Upper lobe of left lung (tissue), 6 donors: ENCODE results near the gene CES4A. TPM values are rescaled to one million over a fixed set of nuclear protein-coding genes. Genes with fewer than 3 reads are reported as not detected.
"Not testable (repeated sequence)": the region's sequence is repeated elsewhere in the genome, so short reads cannot be mapped to it uniquely, and the experiment has no call there.

Experiments
- ATAC-seq, 2 donors: fragments of 200-7000 bp; cut with Tn5 transposase; one replicate each; pipeline ENCODE4 v1.9.1; 2022; ENCODE audit warnings: mild to moderate bottlenecking in 2 of 2, moderate library complexity in 2 of 2; ENCODE audit not compliant: low FRiP score in 2 of 2
- DNase-seq, 2 donors: peaks; one replicate each; pipeline ENCODE4 v3.0.0-alpha.2; 2019 to 2020
- H3K27ac ChIP-seq, 4 donors: fragments of 200-600 bp; sonication (generic); one replicate each; pipeline ENCODE4 v1.5.1; 2016 to 2019
- H3K27me3 ChIP-seq, 4 donors: fragments of 200-600 bp; sonication (generic); one replicate each; pipeline ENCODE4 v1.5.1; 2017 to 2019
- H3K36me3 ChIP-seq, 4 donors: fragments of 200-600 bp; sonication (generic); one replicate each; pipeline ENCODE4 v1.5.1; 2016 to 2019
- H3K4me1 ChIP-seq, 4 donors: fragments of 200-600 bp; sonication (generic); one replicate each; pipeline ENCODE4 v1.5.1; 2018 to 2019
- H3K4me3 ChIP-seq, 4 donors: fragments of 200-600 bp; sonication (generic); one replicate each; pipeline ENCODE4 v1.5.1; 2017 to 2019; ENCODE audit warnings: mild to moderate bottlenecking in 2 of 4, moderate library complexity in 1 of 4
- H3K9me3 ChIP-seq, 4 donors: fragments of 200-600 bp; sonication (generic); one replicate each; pipeline ENCODE4 v1.5.1; 2018 to 2019
- EP300 ChIP-seq, 4 donors: sonication (generic); formaldehyde crosslinking; IDR thresholded peaks; one replicate each; pipeline ENCODE4 v1.5.1; 2017; ENCODE audit warnings: antibody characterized with exemption in 4 of 4, control low read depth in 2 of 4
- POLR2A ChIP-seq, 4 donors: fragments of 450-650 bp; IDR thresholded peaks; one replicate each; pipeline ENCODE4 v1.5.1; 2016 to 2017; ENCODE audit warnings: antibody characterized with exemption in 4 of 4, mild to moderate bottlenecking in 2 of 4
- POLR2AphosphoS5 ChIP-seq, 2 donors: sonication (generic); formaldehyde crosslinking; IDR thresholded peaks; one replicate each; pipeline ENCODE4 v1.5.1; 2017; ENCODE audit warnings: antibody characterized with exemption in 2 of 2
- WGBS, 2 donors: methylation state at CpG; one replicate each; pipeline ENCODE4 v1.1.5; 2017 to 2018; 5-methylcytosine and 5-hydroxymethylcytosine counted together
- total RNA-seq, 6 donors: library from RNA; depleted of rRNA in 4 of 6; stranded (reverse); fragments of >200 nt in 4 of 6; gene quantifications; one replicate each; pipeline versions ENCODE4 v1.1.0 to v1.2.1, GENCODE V29; 2016 to 2021
- TF ChIP-seq, protein P1 (sequence below), 6 experiments: fragments of 450-650 bp in 4 of 6; fragments of 200-600 bp in 2 of 6; sonication (generic) in 2 of 6; IDR thresholded peaks; one replicate each; pipeline ENCODE4 v1.5.1; 2016 to 2019; ENCODE audit warnings: antibody characterized with exemption in 6 of 6
- donor health status: DM: no; HTN: no; CAD: no; lungs with moderate emphysema.
- donor health status: DM: no; HTN: yes; CAD: no; lungs with severe emphysema.

The CES4A gene
- total RNA-seq, 6 donors from 2014 or later: 9.9 to 39.7 (median 20.2) TPM

DNA sequence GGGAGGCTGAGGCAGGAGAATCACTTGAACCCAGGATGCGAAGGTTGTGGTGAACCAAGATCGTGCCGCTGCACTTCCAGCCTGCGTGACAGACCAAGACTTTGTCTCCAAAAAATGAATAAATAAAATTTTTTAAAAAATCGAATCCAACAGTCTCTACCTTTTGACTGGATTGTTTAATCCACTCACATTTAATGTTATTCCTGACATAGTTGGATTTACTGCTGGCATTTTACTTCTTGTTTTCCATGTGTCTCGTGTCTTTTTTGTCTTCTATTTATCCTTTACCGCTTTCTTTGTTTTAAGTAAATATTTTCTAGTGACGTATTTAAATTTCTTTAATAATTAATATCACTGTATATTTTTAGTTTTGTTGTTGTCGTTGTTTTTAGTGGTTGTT lies 5.4 kb upstream of the CES4A start:
- no peak for ATAC-seq
- H3K4me1 ChIP-seq: peaks cover 0 to 13% (median 3%) of the 10 kb centered on the region in 4 donors
- H3K27ac ChIP-seq: no peak overlapping the region
- TF ChIP-seq, protein P1, sequence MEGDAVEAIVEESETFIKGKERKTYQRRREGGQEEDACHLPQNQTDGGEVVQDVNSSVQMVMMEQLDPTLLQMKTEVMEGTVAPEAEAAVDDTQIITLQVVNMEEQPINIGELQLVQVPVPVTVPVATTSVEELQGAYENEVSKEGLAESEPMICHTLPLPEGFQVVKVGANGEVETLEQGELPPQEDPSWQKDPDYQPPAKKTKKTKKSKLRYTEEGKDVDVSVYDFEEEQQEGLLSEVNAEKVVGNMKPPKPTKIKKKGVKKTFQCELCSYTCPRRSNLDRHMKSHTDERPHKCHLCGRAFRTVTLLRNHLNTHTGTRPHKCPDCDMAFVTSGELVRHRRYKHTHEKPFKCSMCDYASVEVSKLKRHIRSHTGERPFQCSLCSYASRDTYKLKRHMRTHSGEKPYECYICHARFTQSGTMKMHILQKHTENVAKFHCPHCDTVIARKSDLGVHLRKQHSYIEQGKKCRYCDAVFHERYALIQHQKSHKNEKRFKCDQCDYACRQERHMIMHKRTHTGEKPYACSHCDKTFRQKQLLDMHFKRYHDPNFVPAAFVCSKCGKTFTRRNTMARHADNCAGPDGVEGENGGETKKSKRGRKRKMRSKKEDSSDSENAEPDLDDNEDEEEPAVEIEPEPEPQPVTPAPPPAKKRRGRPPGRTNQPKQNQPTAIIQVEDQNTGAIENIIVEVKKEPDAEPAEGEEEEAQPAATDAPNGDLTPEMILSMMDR (IDR thresholded peaks at IDR 0.05): no peak
- TF ChIP-seq POLR2AphosphoS5 (IDR thresholded peaks at IDR 0.05) (no peak), EP300 (IDR thresholded peaks at IDR 0.05) (no peak), POLR2A (IDR thresholded peaks at IDR 0.05) (no peak)
- no peak overlapping the region for H3K4me3 ChIP-seq
- DNase-seq: no peak
- no peaks in the 10 kb centered on the region for H3K27me3 ChIP-seq
- H3K9me3 ChIP-seq: no peaks in the 10 kb centered on the region
- H3K36me3 ChIP-seq: no peaks in the 10 kb centered on the region
- WGBS, 2 donors: 94 to 95% methylated on average over 9 of the region's 9 CpGs

DNA sequence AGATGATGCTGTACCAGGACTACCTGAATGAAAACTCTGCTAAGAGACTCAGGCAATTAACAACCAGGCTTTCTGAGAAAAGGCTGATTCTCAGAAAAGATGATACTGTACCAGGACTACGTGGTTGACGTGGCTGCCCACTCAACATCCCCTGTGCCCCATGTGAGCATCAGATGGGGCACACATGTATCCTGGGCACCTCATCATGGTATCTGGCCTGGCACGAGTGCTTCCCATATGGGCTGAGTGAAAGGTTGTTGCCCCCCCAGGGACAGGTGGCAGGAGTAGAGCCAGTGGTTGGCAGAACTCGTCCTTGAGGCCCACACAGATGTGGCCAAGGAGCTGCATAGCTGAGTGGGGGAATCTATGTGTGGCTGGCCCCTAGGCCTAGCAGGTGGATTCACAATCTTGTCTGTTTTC lies 3.5 kb upstream of the CES4A start:
- ATAC-seq (no peak), DNase-seq (no peak)
- Histone ChIP-seq H3K9me3 (no peaks in the 10 kb centered on the region), H3K27ac (no peak overlapping the region), H3K27me3 (no peaks in the 10 kb centered on the region), H3K4me1 (no peaks in the 10 kb centered on the region), H3K4me3 (no peak overlapping the region), H3K36me3 (no peaks in the 10 kb centered on the region)
- WGBS, 2 donors: 40 to 77% methylated on average over 1 to 4 of the region's 4 CpGs
- TF ChIP-seq EP300 (IDR thresholded peaks at IDR 0.05) (no peak), POLR2A (IDR thresholded peaks at IDR 0.05) (no peak), POLR2AphosphoS5 (IDR thresholded peaks at IDR 0.05) (no peak)
- TF ChIP-seq, protein P1 (IDR thresholded peaks at IDR 0.05): no peak

DNA sequence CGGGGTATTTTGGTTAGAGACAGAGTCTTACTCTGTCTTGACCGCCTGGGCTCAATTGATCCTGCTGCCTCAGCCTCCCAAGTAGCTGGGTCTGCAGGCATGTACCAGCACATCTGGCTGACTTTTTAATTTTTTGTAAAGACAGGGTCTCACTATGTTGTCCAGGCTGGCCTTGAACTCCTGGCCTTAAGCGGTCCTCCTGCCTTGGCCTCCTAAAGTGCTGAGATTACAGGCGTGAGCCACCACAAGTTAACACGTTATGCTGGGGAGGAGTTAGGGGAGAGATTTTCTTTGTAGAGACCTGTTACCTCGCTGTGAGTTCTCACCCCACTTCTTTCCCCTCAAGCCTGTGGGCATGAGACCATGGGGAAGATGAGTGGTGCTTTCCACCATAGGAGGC lies 1.8 kb upstream of the CES4A start:
- ATAC-seq: no peak
- DNase-seq: no peak
- no peaks in the 10 kb centered on the region for H3K36me3 ChIP-seq
- H3K27ac ChIP-seq: no peak overlapping the region
- WGBS, 2 donors: 76 to 96% methylated on average over 6 of the region's 6 CpGs
- no peaks in the 10 kb centered on the region for H3K27me3 ChIP-seq
- no peaks in the 10 kb centered on the region for H3K4me1 ChIP-seq
- H3K4me3 ChIP-seq: no peak overlapping the region
- TF ChIP-seq POLR2AphosphoS5 (IDR thresholded peaks at IDR 0.05): no peak
- no peaks in the 10 kb centered on the region for H3K9me3 ChIP-seq

DNA sequence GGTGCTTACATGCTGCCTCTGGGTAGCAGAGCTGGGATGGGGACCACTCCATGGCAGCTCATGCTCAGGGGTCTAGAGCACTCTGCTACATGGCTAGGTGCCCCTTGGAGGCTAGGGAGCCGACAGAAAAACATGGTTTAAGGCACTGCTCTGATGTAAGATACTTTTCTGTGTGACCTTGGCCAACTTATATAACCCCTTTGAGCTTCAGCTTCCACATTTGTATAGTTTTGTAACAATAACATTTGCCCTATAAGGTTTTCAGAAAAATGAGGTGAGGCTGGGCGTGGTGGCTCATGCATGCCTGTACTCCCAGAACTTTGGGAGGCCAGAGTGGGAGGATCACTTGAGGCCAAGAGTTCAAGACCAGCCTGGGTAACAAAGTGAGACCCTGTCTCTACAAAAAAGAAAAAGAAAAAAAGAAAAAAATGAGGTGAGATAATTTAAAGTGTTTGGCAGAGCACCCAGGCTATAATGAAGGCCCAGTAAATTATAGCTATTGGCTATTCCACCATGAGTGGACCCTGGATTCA lies 3.2 kb downstream of the CES4A start:
- Histone ChIP-seq H3K4me3 (no peak overlapping the region), H3K27me3 (no peaks in the 10 kb centered on the region), H3K36me3 (no peaks in the 10 kb centered on the region), H3K9me3 (no peaks in the 10 kb centered on the region), H3K4me1 (peaks cover 3 to 7% (median 5%) of the 10 kb centered on the region in 4 donors), H3K27ac (no peak overlapping the region)
- 83 to 97% methylated on average over 2 of the region's 2 CpGs for WGBS, 2 donors
- TF ChIP-seq, protein P1 (IDR thresholded peaks at IDR 0.05): no peak
- no peak for TF ChIP-seq EP300 (IDR thresholded peaks at IDR 0.05)
- TF ChIP-seq POLR2A (IDR thresholded peaks at IDR 0.05): no peak
- no peak for TF ChIP-seq POLR2AphosphoS5 (IDR thresholded peaks at IDR 0.05)
- ATAC-seq: no peak
- DNase-seq: no peak

DNA sequence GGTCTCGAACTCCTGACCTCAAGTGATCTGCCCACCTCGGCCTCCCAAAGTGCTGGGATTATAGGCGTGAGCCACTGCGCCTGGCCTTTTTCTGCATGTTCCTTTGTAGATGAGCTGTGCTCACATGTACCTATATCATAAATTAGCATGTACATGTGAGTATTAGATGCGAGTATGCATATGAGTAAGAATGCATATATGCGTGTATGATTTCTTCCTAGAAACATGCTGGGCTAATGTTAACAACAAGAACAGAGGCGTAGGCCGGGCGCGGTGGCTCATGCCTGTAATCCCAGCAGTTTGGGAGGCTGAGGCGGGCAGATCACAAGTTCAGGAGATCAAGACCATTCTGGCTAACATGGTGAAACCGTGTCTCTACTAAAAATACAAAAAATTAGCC lies 5.2 kb downstream of the CES4A start:
- not testable (repeated sequence) for DNase-seq, H3K9me3 ChIP-seq, ATAC-seq, H3K27ac ChIP-seq, H3K4me3 ChIP-seq, H3K36me3 ChIP-seq, H3K27me3 ChIP-seq
- 92 to 94% methylated on average over 12 of the region's 12 CpGs for WGBS, 2 donors
- peaks cover 3 to 14% (median 11%) of the 10 kb centered on the region in 4 donors for H3K4me1 ChIP-seq

DNA sequence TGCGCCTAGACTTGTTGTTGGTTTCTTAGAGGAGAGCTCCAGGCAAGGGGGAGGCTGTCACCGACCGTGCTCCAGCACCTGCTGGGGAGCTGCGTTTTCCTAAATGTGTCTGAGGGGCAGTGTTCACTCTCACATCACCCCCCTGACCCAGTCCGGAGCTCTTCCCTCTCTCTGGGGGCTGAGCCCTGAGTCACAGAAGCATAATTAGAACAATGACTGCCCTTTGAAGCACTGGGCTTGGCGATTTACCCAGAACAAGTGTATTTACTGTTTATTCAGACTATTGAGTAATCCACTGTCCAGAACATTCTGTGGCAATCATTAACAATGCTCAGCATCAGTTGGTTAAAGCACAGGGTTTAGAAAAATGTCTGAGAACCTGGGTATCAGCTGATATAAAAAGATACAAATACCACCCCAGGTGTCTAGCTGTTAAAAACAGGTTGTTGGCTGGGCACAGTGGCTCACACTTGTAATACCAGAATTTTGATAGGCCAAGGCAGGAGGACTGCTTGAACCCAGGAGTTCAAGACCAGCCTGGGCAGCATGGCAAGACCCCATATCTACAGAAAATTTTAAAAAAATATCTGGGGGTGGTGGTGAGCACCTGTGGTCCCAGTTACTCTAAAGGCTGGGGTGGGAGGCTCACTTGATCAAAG lies 8.1 kb downstream of the CES4A start:
- peak in 1 of 2 donors; percentile 80 for DNase-seq

More for the DNA sequence above, 8.1 kb downstream of the CES4A start:
- peak; percentile 21 to 49 for TF ChIP-seq POLR2AphosphoS5 (IDR thresholded peaks at IDR 0.05)
- peak in 2 of 4 donors; percentile 47 to 88 for TF ChIP-seq EP300 (IDR thresholded peaks at IDR 0.05)
- TF ChIP-seq, protein P1 (IDR thresholded peaks at IDR 0.05): peak in 1 of 6 experiments; percentile 3
- no peak for TF ChIP-seq POLR2A (IDR thresholded peaks at IDR 0.05)
- Histone ChIP-seq H3K36me3 (no peaks in the 10 kb centered on the region), H3K9me3 (no peaks in the 10 kb centered on the region), H3K27ac (peak overlapping the region; percentile 57 to 78 (median 60)), H3K27me3 (no peaks in the 10 kb centered on the region), H3K4me1 (peaks cover 20 to 28% (median 23%) of the 10 kb centered on the region in 4 donors), H3K4me3 (no peak overlapping the region)
- 48 to 55% methylated on average over 2 to 6 of the region's 6 CpGs for WGBS, 2 donors
- ATAC-seq: peak; percentile 69 to 83
